HCT116 (cell line): ENCODE data around the gene PPIL4. TPM values are rescaled to one million over a fixed set of nuclear protein-coding genes. Genes with fewer than 3 reads are reported as not detected.

Source experiments
- ATAC-seq: fragments of 200-7000 bp; cut with Tn5 transposase; 2 replicates; pipeline ENCODE4 v1.9.1; 2020; ENCODE audit warnings: mild to moderate bottlenecking, moderate library complexity
- BruUV-seq: library from RNA; stranded (reverse); fragments of 400-500 nt; replicated peaks from 2 replicates; lab custom pipeline; 2021; lab: Mats Ljungman, UMichigan
- CTCF ChIA-PET: fragments of 300-600 bp; sonication (Branson Sonifier 250); formaldehyde crosslinking; loops from one replicate; lab custom pipeline; 2021; ENCODE audit warnings: antibody characterized with exemption; lab: Charles Lee
- POLR2A ChIA-PET: fragments of 300-600, 350-600 bp; sonication (Branson Sonifier 250); formaldehyde crosslinking; loops from one replicate; lab custom pipeline; 2021; ENCODE audit warnings: antibody characterized with exemption; lab: Charles Lee
- RAD21 ChIA-PET, 2 experiments: fragments of 300-600 bp; sonication (Branson Sonifier 250); formaldehyde crosslinking; loops; one replicate each; lab custom pipeline; 2023; ENCODE audit warnings: low total read pairs in 2 of 2; ENCODE audit not compliant: uncharacterized antibody in 2 of 2, unreplicated experiment in 2 of 2, low non-redundant PET in 1 of 2; lab: Charles Lee
- DNase-seq: peaks from one replicate; pipeline ENCODE4 v3.0.0-alpha.2; 2010; ENCODE audit warnings: low read depth, low spot score
- H2AFZ ChIP-seq: fragments of 200-600 bp; shearing (Covaris generic), sonication (generic); 2 replicates; pipeline ENCODE4 v1.6.1; 2017; ENCODE audit warnings: low read depth, mixed run types, mixed read lengths, antibody characterized with exemption, low read length; ENCODE audit not compliant: poor library complexity, severe bottlenecking
- H3K27ac ChIP-seq: 2 replicates; pipeline ENCODE4 v1.5.1; 2012; ENCODE audit warnings: low read depth, low read length
- H3K27me3 ChIP-seq: fragments of 200-600 bp; sonication (generic); 2 replicates; pipeline ENCODE4 v1.6.1; 2016; ENCODE audit warnings: mixed run types, low read length, mixed read lengths; ENCODE audit not compliant: insufficient read depth
- H3K36me3 ChIP-seq, 2 experiments: fragments of 200-500 bp in 1 of 2; fragments of 200-600 bp in 1 of 2; sonication (Bioruptor generic) in 1 of 2; sonication (generic) in 1 of 2; 2 replicates each; pipeline versions ENCODE4 v1.5.1 to v1.6.1; 2014 to 2016; ENCODE audit warnings: low read length in 2 of 2, inconsistent platforms in 1 of 2, mixed read lengths in 1 of 2, mixed run types in 1 of 2; ENCODE audit not compliant: insufficient read depth in 2 of 2, control insufficient read depth in 1 of 2
- H3K4me1 ChIP-seq, 2 experiments: fragments of 200-600 bp in 1 of 2; sonication (generic) in 1 of 2; 2 replicates each; pipeline versions ENCODE4 v1.5.1 to v1.6.1; 2012 to 2017; ENCODE audit warnings: low read length in 2 of 2, inconsistent platforms in 1 of 2, mild to moderate bottlenecking in 1 of 2, mixed read lengths in 1 of 2, mixed run types in 1 of 2, moderate library complexity in 1 of 2; ENCODE audit not compliant: insufficient read depth in 2 of 2, control insufficient read depth in 1 of 2
- H3K4me2 ChIP-seq: fragments of 200-600 bp; sonication (generic); 2 replicates; pipeline ENCODE4 v1.6.1; 2017; ENCODE audit warnings: mixed run types, low read length, mixed read lengths
- H3K4me3 ChIP-seq, 2 experiments: fragments of 200-600 bp in 1 of 2; sonication (generic) in 1 of 2; replicated peaks in 1 of 2; 2 replicates each; pipeline ENCODE4 v1.5.1; 2011 to 2016; ENCODE audit warnings: low read length in 2 of 2, control low read depth in 1 of 2, low read depth in 1 of 2, mild to moderate bottlenecking in 1 of 2, mixed read lengths in 1 of 2, mixed run types in 1 of 2
- H3K79me2 ChIP-seq: fragments of 200-600 bp; sonication (generic); 2 replicates; pipeline ENCODE4 v1.6.1; 2017; ENCODE audit warnings: mild to moderate bottlenecking, mixed run types, low read length, moderate library complexity, mixed read lengths; ENCODE audit not compliant: insufficient read depth
- H3K9ac ChIP-seq: fragments of 200-600 bp; sonication (generic); 2 replicates; pipeline ENCODE4 v1.6.1; 2016; ENCODE audit warnings: low read length, mixed read lengths
- H3K9me2 ChIP-seq: fragments of 200-600 bp; sonication (generic), shearing (Covaris generic); 2 replicates; pipeline ENCODE4 v1.6.1; 2017; ENCODE audit warnings: mixed run types, mild to moderate bottlenecking, moderate library complexity; ENCODE audit not compliant: insufficient read depth
- H3K9me3 ChIP-seq, 2 experiments: fragments of 200-500 bp in 1 of 2; fragments of 200-600 bp in 1 of 2; sonication (Bioruptor generic) in 1 of 2; sonication (generic) in 1 of 2; 2 replicates each; pipeline ENCODE4 v1.6.1; 2014 to 2017; ENCODE audit warnings: low read length in 2 of 2, mixed read lengths in 2 of 2, inconsistent platforms in 1 of 2, low read depth in 1 of 2, mild to moderate bottlenecking in 1 of 2, mixed run types in 1 of 2, moderate library complexity in 1 of 2; ENCODE audit not compliant: control insufficient read depth in 1 of 2, insufficient read depth in 1 of 2
- H4K20me1 ChIP-seq: fragments of 200-600 bp; sonication (generic), shearing (Covaris generic); 2 replicates; pipeline ENCODE4 v1.6.1; 2017; ENCODE audit warnings: mixed run types, mild to moderate bottlenecking, moderate library complexity; ENCODE audit not compliant: insufficient read depth
- CBX3 ChIP-seq: IDR thresholded peaks from 2 replicates; pipeline ENCODE4 v1.6.1; 2012; ENCODE audit warnings: low read depth
- CEBPB ChIP-seq: IDR thresholded peaks from 2 replicates; pipeline ENCODE4 v1.6.1; 2012; ENCODE audit warnings: low read depth
- EGR1 ChIP-seq: IDR thresholded peaks from 2 replicates; pipeline ENCODE4 v1.6.1; 2012; ENCODE audit warnings: low read depth
- ELF1 ChIP-seq: IDR thresholded peaks from 2 replicates; pipeline ENCODE4 v1.6.1; 2012; ENCODE audit warnings: low read depth, borderline replicate concordance
- EZH2 ChIP-seq: fragments of 200-600 bp; sonication (generic); IDR thresholded peaks from 2 replicates; pipeline ENCODE4 v1.6.1; 2017; ENCODE audit warnings: antibody characterized with exemption, mixed run types
- EZH2phosphoT487 ChIP-seq: fragments of 200-600 bp; IDR thresholded peaks from 2 replicates; pipeline ENCODE4 v1.6.1; 2018; ENCODE audit warnings: antibody characterized with exemption, borderline replicate concordance
- FOSL1 ChIP-seq: IDR thresholded peaks from 2 replicates; pipeline ENCODE4 v1.6.1; 2012; ENCODE audit warnings: low read depth
- JUND ChIP-seq: IDR thresholded peaks from 2 replicates; pipeline ENCODE4 v1.6.1; 2012
- POLR2A ChIP-seq: IDR thresholded peaks from 2 replicates; pipeline ENCODE4 v1.7.0; 2011; ENCODE audit warnings: borderline replicate concordance; ENCODE audit not compliant: insufficient read depth, insufficient read length; ENCODE audit errors: extremely low read depth
- RAD21 ChIP-seq: IDR thresholded peaks from 2 replicates; pipeline ENCODE4 v1.6.1; 2012; ENCODE audit warnings: low read depth, mild to moderate bottlenecking
- SRF ChIP-seq: IDR thresholded peaks from 2 replicates; pipeline ENCODE4 v1.6.1; 2012; ENCODE audit warnings: low read depth
- TCF7L2 ChIP-seq: IDR thresholded peaks from 2 replicates; pipeline ENCODE4 v1.7.0; 2011; ENCODE audit warnings: borderline replicate concordance, inconsistent platforms; ENCODE audit not compliant: insufficient read depth, insufficient read length; ENCODE audit errors: extremely low read depth
- YY1 ChIP-seq: IDR thresholded peaks from 2 replicates; pipeline ENCODE4 v1.6.1; 2011; ENCODE audit warnings: low read length, low read depth, moderate library complexity, mild to moderate bottlenecking; ENCODE audit not compliant: insufficient replicate concordance; ENCODE audit errors: extremely low read depth
- ZNF274 ChIP-seq: fragments of 200-500 bp; sonication (Bioruptor generic); IDR thresholded peaks from 2 replicates; pipeline ENCODE4 v1.6.1; 2014; ENCODE audit warnings: mild to moderate bottlenecking, low read depth, low read length, inconsistent platforms
- intact Hi-C: fragments of 100-400 bp; cut with micrococcal nuclease; formaldehyde crosslinking; loops from 2 replicates; pipeline ENCODE4 v1.10.0; 2022
- total RNA-seq: library from RNA; stranded (reverse); gene quantifications from one replicate; pipeline ENCODE4 v1.2.1, GENCODE V29; 2021; ENCODE audit not compliant: unreplicated experiment
- TF ChIP-seq, protein P1 (sequence below): IDR thresholded peaks from 2 replicates; pipeline ENCODE4 v1.6.1; 2012
- TF ChIP-seq, protein P2 (sequence below): IDR thresholded peaks from 2 replicates; pipeline ENCODE4 v1.6.1; 2012; ENCODE audit warnings: low read depth
- TF ChIP-seq, protein P3 (sequence below): IDR thresholded peaks from 2 replicates; pipeline ENCODE4 v1.6.1; 2011; ENCODE audit warnings: mild to moderate bottlenecking, low read length, moderate library complexity; ENCODE audit not compliant: insufficient replicate concordance; ENCODE audit errors: extremely low read depth
- TF ChIP-seq, protein P4 (sequence below): IDR thresholded peaks from 2 replicates; pipeline ENCODE4 v1.6.1; 2012

PPIL4 gene
- total RNA-seq, 1 experiment from 2014 or later = 31.0 TPM

DNA sequence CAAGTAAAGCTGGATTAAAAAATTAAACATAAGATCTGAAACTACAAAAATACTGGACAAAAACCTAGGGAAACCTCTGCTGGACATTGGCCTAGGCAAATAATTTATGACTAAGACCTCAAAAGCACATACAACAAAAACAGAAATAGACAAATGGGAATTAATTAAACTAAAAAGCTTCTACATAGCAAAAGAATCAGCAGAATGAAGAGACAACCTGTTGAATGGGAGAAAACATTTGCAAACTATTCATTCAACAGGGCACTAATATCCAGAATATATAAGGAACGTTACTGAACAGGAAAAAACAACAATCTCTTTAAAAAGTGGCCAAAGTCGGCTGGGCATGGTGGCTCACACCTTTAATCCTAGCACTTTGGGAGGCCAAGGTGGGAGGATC, 13.5 kb upstream of the PPIL4 start:
- H3K27me3 ChIP-seq = no peaks in the 10 kb centered on the region
- no peaks in the 10 kb centered on the region for H3K79me2 ChIP-seq
- no peaks in the 10 kb centered on the region for H3K36me3 ChIP-seq
- H3K27ac ChIP-seq = no peak overlapping the region
- BruUV-seq = no TSS peak
- TF ChIP-seq ELF1 (no peak), TCF7L2 (no peak), ZNF274 (no peak), POLR2A (no peak), EGR1 (no peak), JUND (no peak), EZH2phosphoT487 (no peak), EZH2 (no peak), CEBPB (no peak), YY1 (no peak), SRF (no peak), FOSL1 (no peak), CBX3 (no peak), RAD21 (no peak)
- TF ChIP-seq, protein P1, sequence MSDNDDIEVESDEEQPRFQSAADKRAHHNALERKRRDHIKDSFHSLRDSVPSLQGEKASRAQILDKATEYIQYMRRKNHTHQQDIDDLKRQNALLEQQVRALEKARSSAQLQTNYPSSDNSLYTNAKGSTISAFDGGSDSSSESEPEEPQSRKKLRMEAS = no peak
- TF ChIP-seq, protein P2, sequence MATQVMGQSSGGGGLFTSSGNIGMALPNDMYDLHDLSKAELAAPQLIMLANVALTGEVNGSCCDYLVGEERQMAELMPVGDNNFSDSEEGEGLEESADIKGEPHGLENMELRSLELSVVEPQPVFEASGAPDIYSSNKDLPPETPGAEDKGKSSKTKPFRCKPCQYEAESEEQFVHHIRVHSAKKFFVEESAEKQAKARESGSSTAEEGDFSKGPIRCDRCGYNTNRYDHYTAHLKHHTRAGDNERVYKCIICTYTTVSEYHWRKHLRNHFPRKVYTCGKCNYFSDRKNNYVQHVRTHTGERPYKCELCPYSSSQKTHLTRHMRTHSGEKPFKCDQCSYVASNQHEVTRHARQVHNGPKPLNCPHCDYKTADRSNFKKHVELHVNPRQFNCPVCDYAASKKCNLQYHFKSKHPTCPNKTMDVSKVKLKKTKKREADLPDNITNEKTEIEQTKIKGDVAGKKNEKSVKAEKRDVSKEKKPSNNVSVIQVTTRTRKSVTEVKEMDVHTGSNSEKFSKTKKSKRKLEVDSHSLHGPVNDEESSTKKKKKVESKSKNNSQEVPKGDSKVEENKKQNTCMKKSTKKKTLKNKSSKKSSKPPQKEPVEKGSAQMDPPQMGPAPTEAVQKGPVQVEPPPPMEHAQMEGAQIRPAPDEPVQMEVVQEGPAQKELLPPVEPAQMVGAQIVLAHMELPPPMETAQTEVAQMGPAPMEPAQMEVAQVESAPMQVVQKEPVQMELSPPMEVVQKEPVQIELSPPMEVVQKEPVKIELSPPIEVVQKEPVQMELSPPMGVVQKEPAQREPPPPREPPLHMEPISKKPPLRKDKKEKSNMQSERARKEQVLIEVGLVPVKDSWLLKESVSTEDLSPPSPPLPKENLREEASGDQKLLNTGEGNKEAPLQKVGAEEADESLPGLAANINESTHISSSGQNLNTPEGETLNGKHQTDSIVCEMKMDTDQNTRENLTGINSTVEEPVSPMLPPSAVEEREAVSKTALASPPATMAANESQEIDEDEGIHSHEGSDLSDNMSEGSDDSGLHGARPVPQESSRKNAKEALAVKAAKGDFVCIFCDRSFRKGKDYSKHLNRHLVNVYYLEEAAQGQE = no peak
- TF ChIP-seq, protein P3, sequence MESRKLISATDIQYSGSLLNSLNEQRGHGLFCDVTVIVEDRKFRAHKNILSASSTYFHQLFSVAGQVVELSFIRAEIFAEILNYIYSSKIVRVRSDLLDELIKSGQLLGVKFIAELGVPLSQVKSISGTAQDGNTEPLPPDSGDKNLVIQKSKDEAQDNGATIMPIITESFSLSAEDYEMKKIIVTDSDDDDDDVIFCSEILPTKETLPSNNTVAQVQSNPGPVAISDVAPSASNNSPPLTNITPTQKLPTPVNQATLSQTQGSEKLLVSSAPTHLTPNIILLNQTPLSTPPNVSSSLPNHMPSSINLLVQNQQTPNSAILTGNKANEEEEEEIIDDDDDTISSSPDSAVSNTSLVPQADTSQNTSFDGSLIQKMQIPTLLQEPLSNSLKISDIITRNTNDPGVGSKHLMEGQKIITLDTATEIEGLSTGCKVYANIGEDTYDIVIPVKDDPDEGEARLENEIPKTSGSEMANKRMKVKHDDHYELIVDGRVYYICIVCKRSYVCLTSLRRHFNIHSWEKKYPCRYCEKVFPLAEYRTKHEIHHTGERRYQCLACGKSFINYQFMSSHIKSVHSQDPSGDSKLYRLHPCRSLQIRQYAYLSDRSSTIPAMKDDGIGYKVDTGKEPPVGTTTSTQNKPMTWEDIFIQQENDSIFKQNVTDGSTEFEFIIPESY = no peak
- TF ChIP-seq, protein P4, sequence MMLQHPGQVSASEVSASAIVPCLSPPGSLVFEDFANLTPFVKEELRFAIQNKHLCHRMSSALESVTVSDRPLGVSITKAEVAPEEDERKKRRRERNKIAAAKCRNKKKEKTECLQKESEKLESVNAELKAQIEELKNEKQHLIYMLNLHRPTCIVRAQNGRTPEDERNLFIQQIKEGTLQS = no peak
- no peak overlapping the region for H3K9ac ChIP-seq
- H4K20me1 ChIP-seq = no peaks in the 10 kb centered on the region
- no peak for ATAC-seq
- ChIA-PET POLR2A (no interaction called here), RAD21 (no interaction called here), CTCF (no interaction called here)
- H3K4me1 ChIP-seq = peaks cover 1 to 4% of the 10 kb centered on the region in 2 experiments; a peak in 2 of 4 replicates
- H2AFZ ChIP-seq = no peak overlapping the region
- no peaks in the 10 kb centered on the region for H3K9me3 ChIP-seq
- H3K9me2 ChIP-seq = no peaks in the 10 kb centered on the region
- intact Hi-C loops = no loop called here
- no peak for DNase-seq
- H3K4me2 ChIP-seq = no peak overlapping the region
- no peak overlapping the region for H3K4me3 ChIP-seq
